Panc1 (cell line): Measurements from ENCODE around the gene ACAT2. TPM values are rescaled to one million over a fixed set of nuclear protein-coding genes. Genes with fewer than 3 reads are reported as not detected.

Source experiments
- ATAC-seq: fragments of 200-7000 bp; cut with Tn5 transposase; 2 replicates; pipeline ENCODE4 v1.9.1; 2020; ENCODE audit warnings: mild to moderate bottlenecking, moderate library complexity
- BruUV-seq: library from RNA; stranded (reverse); fragments of 400-500 nt; replicated peaks from 2 replicates; lab custom pipeline; 2021; lab: Mats Ljungman, UMichigan
- CTCF ChIA-PET: fragments of 300-600 bp; sonication (Branson Sonifier 250); formaldehyde crosslinking; loops from one replicate; lab custom pipeline; 2022; ENCODE audit warnings: antibody characterized with exemption; lab: Charles Lee
- POLR2A ChIA-PET: fragments of 300-600 bp; sonication (Branson Sonifier 250); formaldehyde crosslinking; loops from one replicate; lab custom pipeline; 2022; ENCODE audit warnings: antibody characterized with exemption; lab: Charles Lee
- DNase-seq: peaks from one replicate; pipeline ENCODE4 v3.0.0-alpha.2; 2010; ENCODE audit warnings: low read depth, low spot score
- H3K27ac ChIP-seq: 2 replicates; pipeline ENCODE4 v1.5.1; 2011; ENCODE audit warnings: mild to moderate bottlenecking, low read length, inconsistent platforms
- H3K27me3 ChIP-seq: fragments of 200-500 bp; sonication (Bioruptor generic); 2 replicates; pipeline ENCODE4 v1.6.0; 2014; ENCODE audit warnings: low read length, inconsistent platforms; ENCODE audit not compliant: control insufficient read depth, insufficient read depth
- H3K36me3 ChIP-seq: fragments of 200-500 bp; sonication (Bioruptor generic); 2 replicates; pipeline ENCODE4 v1.5.1; 2014; ENCODE audit warnings: inconsistent platforms, mild to moderate bottlenecking, low read length, moderate library complexity; ENCODE audit not compliant: control insufficient read depth, insufficient read depth
- H3K4me1 ChIP-seq: 2 replicates; pipeline ENCODE4 v1.5.1; 2011; ENCODE audit warnings: inconsistent platforms, mild to moderate bottlenecking, low read length, moderate library complexity; ENCODE audit not compliant: control insufficient read depth, insufficient read depth
- H3K4me3 ChIP-seq, 2 experiments: 2 replicates each; pipeline ENCODE4 v1.5.1; 2011 to 2012; ENCODE audit warnings: low read depth in 2 of 2, low read length in 2 of 2, mild to moderate bottlenecking in 2 of 2, inconsistent platforms in 1 of 2, moderate library complexity in 1 of 2
- H3K9me3 ChIP-seq: fragments of 200-500 bp; sonication (Bioruptor generic); 2 replicates; pipeline ENCODE4 v1.5.1; 2014; ENCODE audit warnings: low read depth, mild to moderate bottlenecking, inconsistent platforms, low read length, moderate library complexity; ENCODE audit not compliant: control insufficient read depth, insufficient read depth
- POLR2AphosphoS5 ChIP-seq: IDR thresholded peaks from 2 replicates; pipeline ENCODE4 v1.6.1; 2012; ENCODE audit warnings: mild to moderate bottlenecking, low read depth, low read length, moderate library complexity
- SIN3A ChIP-seq: IDR thresholded peaks from 2 replicates; pipeline ENCODE4 v1.6.1; 2012; ENCODE audit warnings: low read depth, mild to moderate bottlenecking, low read length, moderate library complexity, borderline replicate concordance; ENCODE audit not compliant: insufficient read depth
- TCF7L2 ChIP-seq: IDR thresholded peaks from 2 replicates; pipeline ENCODE4 v1.6.1; 2011; ENCODE audit warnings: mild to moderate bottlenecking, low read depth, low read length, inconsistent platforms
- in situ Hi-C: cut with HindIII; loops from 2 replicates; pipeline ENCODE4 v1.10.0; 2016; ENCODE audit warnings: low sequenced_read_pairs, low pct_unique_long_range_greater_than_20kb
- intact Hi-C: fragments of 100-400 bp; cut with micrococcal nuclease; formaldehyde crosslinking; loops from one replicate; pipeline ENCODE4 v1.10.0; 2022; ENCODE audit not compliant: unreplicated experiment
- total RNA-seq: library from RNA; stranded (reverse); gene quantifications from one replicate; pipeline ENCODE4 v1.2.1, GENCODE V29; 2021; ENCODE audit not compliant: unreplicated experiment
- TF ChIP-seq, protein P1 (sequence below), 2 experiments: IDR thresholded peaks; 2 replicates each; pipeline ENCODE4 v1.6.1; 2011 to 2012; ENCODE audit warnings: low read depth in 2 of 2, control low read depth in 1 of 2, low read length in 1 of 2, mild to moderate bottlenecking in 1 of 2, moderate library complexity in 1 of 2; ENCODE audit not compliant: insufficient read depth in 1 of 2
- TF ChIP-seq, protein P2 (sequence below): fragments of 450-650 bp; IDR thresholded peaks from 2 replicates; pipeline ENCODE4 v1.5.1; 2017; ENCODE audit warnings: mild to moderate bottlenecking

Gene ACAT2
- total RNA-seq, 1 experiment from 2014 or later = 112 TPM

DNA sequence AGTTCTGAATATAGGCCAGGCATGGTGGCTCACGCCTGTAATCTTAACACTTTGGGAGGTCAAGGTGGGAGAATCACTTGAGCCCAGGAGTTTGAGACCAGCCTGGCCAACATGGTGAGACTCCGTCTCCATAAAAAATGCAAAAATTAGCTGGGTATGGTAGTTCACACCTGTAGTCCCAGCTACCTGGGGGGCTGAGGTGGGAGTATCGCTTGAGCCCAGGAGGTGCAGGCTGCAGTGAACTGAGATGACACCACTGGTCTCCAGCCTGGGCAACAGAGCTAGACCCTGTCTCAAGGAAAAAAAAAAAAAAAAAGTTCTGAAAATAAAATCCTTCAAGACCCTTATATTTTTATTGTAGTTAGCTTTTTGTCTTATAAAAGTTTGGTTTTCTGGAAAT is 46.2 kb upstream of the ACAT2 start:
- 0 out of 2 replicates have a peak, but pooled peaks cover 3% of the 10 kb centered on the region for H3K4me1 ChIP-seq
- in situ Hi-C loops = no loop called here
- BruUV-seq = no TSS peak
- ATAC-seq (no peak), DNase-seq (no peak)
- POLR2A ChIA-PET = no interaction called here
- TF ChIP-seq, protein P1, sequence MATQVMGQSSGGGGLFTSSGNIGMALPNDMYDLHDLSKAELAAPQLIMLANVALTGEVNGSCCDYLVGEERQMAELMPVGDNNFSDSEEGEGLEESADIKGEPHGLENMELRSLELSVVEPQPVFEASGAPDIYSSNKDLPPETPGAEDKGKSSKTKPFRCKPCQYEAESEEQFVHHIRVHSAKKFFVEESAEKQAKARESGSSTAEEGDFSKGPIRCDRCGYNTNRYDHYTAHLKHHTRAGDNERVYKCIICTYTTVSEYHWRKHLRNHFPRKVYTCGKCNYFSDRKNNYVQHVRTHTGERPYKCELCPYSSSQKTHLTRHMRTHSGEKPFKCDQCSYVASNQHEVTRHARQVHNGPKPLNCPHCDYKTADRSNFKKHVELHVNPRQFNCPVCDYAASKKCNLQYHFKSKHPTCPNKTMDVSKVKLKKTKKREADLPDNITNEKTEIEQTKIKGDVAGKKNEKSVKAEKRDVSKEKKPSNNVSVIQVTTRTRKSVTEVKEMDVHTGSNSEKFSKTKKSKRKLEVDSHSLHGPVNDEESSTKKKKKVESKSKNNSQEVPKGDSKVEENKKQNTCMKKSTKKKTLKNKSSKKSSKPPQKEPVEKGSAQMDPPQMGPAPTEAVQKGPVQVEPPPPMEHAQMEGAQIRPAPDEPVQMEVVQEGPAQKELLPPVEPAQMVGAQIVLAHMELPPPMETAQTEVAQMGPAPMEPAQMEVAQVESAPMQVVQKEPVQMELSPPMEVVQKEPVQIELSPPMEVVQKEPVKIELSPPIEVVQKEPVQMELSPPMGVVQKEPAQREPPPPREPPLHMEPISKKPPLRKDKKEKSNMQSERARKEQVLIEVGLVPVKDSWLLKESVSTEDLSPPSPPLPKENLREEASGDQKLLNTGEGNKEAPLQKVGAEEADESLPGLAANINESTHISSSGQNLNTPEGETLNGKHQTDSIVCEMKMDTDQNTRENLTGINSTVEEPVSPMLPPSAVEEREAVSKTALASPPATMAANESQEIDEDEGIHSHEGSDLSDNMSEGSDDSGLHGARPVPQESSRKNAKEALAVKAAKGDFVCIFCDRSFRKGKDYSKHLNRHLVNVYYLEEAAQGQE (IDR thresholded peaks at IDR 0.05; ENCODE audit: insufficient read depth in 1 of 2, low read depth in 2 of 2, low read length in 1 of 2) = no peak
- no peak for TF ChIP-seq POLR2AphosphoS5
- TF ChIP-seq SIN3A = no peak
- no peak for TF ChIP-seq TCF7L2
- TF ChIP-seq, protein P2, sequence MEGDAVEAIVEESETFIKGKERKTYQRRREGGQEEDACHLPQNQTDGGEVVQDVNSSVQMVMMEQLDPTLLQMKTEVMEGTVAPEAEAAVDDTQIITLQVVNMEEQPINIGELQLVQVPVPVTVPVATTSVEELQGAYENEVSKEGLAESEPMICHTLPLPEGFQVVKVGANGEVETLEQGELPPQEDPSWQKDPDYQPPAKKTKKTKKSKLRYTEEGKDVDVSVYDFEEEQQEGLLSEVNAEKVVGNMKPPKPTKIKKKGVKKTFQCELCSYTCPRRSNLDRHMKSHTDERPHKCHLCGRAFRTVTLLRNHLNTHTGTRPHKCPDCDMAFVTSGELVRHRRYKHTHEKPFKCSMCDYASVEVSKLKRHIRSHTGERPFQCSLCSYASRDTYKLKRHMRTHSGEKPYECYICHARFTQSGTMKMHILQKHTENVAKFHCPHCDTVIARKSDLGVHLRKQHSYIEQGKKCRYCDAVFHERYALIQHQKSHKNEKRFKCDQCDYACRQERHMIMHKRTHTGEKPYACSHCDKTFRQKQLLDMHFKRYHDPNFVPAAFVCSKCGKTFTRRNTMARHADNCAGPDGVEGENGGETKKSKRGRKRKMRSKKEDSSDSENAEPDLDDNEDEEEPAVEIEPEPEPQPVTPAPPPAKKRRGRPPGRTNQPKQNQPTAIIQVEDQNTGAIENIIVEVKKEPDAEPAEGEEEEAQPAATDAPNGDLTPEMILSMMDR = no peak
- no peaks in the 10 kb centered on the region for H3K9me3 ChIP-seq
- no peaks in the 10 kb centered on the region for H3K36me3 ChIP-seq
- H3K27me3 ChIP-seq = no peaks in the 10 kb centered on the region
- intact Hi-C loops = no loop called here
- CTCF ChIA-PET = no interaction called here
- H3K4me3 ChIP-seq = no peak overlapping the region
- no peak overlapping the region for H3K27ac ChIP-seq

DNA sequence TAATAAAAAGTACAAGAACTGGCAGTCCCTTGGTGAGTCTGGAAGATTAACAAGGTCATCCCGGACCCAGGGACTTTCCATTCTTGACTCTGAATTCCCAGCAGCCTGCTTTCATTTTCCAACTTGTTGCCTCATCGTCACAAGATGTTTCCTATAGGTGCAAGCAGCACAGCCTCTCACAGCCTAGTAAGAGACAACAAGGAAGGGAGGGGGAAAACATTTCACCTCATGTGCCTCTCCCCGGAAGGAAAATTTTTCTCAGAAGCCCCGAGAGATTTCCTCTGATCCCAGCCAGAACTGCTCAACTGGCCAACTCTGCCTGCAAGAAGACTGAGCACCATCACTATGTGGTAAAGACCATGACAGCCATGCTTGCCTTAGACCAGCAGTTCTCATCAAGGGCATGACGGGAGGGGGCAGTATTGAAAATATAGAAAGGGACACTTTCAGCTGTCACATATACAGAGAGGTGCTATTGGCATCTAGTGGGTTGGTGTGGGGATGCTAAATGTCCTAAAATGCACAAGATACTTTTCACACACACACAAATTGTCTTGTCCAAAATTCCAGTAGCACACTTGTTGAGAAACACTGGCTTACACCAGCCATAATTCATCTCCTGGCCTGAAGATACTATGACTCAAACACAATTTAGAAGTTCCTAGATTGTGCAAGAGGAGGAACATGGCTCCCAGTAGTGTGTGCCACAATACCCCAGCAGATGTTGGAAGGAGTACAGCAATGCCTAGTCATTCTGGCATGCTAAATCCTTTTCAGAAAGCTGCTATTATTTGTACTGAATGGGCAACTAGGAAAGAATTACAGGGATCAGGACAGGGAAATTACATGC is 45.4 kb upstream of the ACAT2 start:
- intact Hi-C loops = no loop called here
- ChIA-PET POLR2A (no interaction called here), CTCF (no interaction called here)

More for the DNA sequence above, 45.4 kb upstream of the ACAT2 start:
- BruUV-seq = no TSS peak
- H3K27me3 ChIP-seq = no peaks in the 10 kb centered on the region
- H3K36me3 ChIP-seq = no peaks in the 10 kb centered on the region
- ATAC-seq = peak; percentile 58; the same call in 1 of the 2 replicates
- DNase-seq = no peak
- H3K4me3 ChIP-seq = no peak overlapping the region
- TF ChIP-seq POLR2AphosphoS5 = no peak
- no peak for TF ChIP-seq TCF7L2
- no peak for TF ChIP-seq SIN3A
- TF ChIP-seq, protein P1 (IDR thresholded peaks at IDR 0.05; ENCODE audit: insufficient read depth in 1 of 2, low read depth in 2 of 2, low read length in 1 of 2) = no peak
- TF ChIP-seq, protein P2 = no peak
- in situ Hi-C loops = no loop called here
- H3K9me3 ChIP-seq = no peaks in the 10 kb centered on the region
- 0 out of 2 replicates have a peak, but pooled peaks cover 3% of the 10 kb centered on the region for H3K4me1 ChIP-seq
- H3K27ac ChIP-seq = no peak overlapping the region
